Measurements from ENCODE around the gene SORBS2. TPM values are rescaled to one million over a fixed set of nuclear protein-coding genes. Genes with fewer than 3 reads are reported as not detected.

SORBS2 gene
- total RNA-seq, 1 experiment from 2014 or later: 8.4 TPM

GRCh38 chr4:185736882-185737281, 75.1 kb downstream of the SORBS2 start:
- Histone ChIP-seq H3K4me1 (ENCODE audit: control insufficient read depth, insufficient read depth, low read length) (no peaks in the 10 kb centered on the region), H3K36me3 (ENCODE audit: control insufficient read depth, insufficient read depth, low read length) (no peaks in the 10 kb centered on the region), H3K27me3 (ENCODE audit: control insufficient read depth, insufficient read depth, low read length) (no peaks in the 10 kb centered on the region), H3K4me3 (ENCODE audit: low read depth in 2 of 2, low read length in 2 of 2) (no peak overlapping the region), H3K27ac (ENCODE audit: low read length) (no peak overlapping the region), H3K9me3 (ENCODE audit: control insufficient read depth, insufficient read depth, low read depth, low read length) (no peaks in the 10 kb centered on the region)
- ATAC-seq (no peak), DNase-seq (ENCODE audit: low read depth, low spot score) (no peak)
- ChIA-PET CTCF (no interaction called here), POLR2A (no interaction called here)
- TF ChIP-seq CTCF (IDR thresholded peaks at IDR 0.05): no peak
- TF ChIP-seq POLR2AphosphoS5 (IDR thresholded peaks at IDR 0.05; ENCODE audit: low read depth, low read length): no peak
- TF ChIP-seq REST (IDR thresholded peaks at IDR 0.05; ENCODE audit: insufficient read depth in 1 of 2, low read depth in 2 of 2, low read length in 1 of 2): no peak
- TF ChIP-seq TCF7L2 (IDR thresholded peaks at IDR 0.05; ENCODE audit: low read depth, low read length): no peak
- TF ChIP-seq SIN3A (IDR thresholded peaks at IDR 0.05; ENCODE audit: borderline replicate concordance, insufficient read depth, low read depth, low read length): no peak
- in situ Hi-C loops (cut with HindIII; ENCODE audit: low pct_unique_long_range_greater_than_20kb, low sequenced_read_pairs): no loop called here
- no TSS peak for BruUV-seq (replicated peaks)
- intact Hi-C loops (cut with micrococcal nuclease; ENCODE audit: unreplicated experiment): no loop called here

GRCh38 chr4:185735866-185736400, 76.1 kb downstream of the SORBS2 start:
- no peak overlapping the region for H3K27ac ChIP-seq (ENCODE audit: low read length)
- TF ChIP-seq CTCF (IDR thresholded peaks at IDR 0.05): no peak
- no peak for TF ChIP-seq POLR2AphosphoS5 (IDR thresholded peaks at IDR 0.05; ENCODE audit: low read depth, low read length)
- TF ChIP-seq TCF7L2 (IDR thresholded peaks at IDR 0.05; ENCODE audit: low read depth, low read length): no peak
- TF ChIP-seq SIN3A (IDR thresholded peaks at IDR 0.05; ENCODE audit: borderline replicate concordance, insufficient read depth, low read depth, low read length): no peak
- no peak for TF ChIP-seq REST (IDR thresholded peaks at IDR 0.05; ENCODE audit: insufficient read depth in 1 of 2, low read depth in 2 of 2, low read length in 1 of 2)
- H3K36me3 ChIP-seq (ENCODE audit: control insufficient read depth, insufficient read depth, low read length): no peaks in the 10 kb centered on the region
- CTCF ChIA-PET: no interaction called here
- intact Hi-C loops (cut with micrococcal nuclease; ENCODE audit: unreplicated experiment): no loop called here
- ATAC-seq (no peak), DNase-seq (ENCODE audit: low read depth, low spot score) (no peak)
- no peaks in the 10 kb centered on the region for H3K9me3 ChIP-seq (ENCODE audit: control insufficient read depth, insufficient read depth, low read depth, low read length)
- no peaks in the 10 kb centered on the region for H3K27me3 ChIP-seq (ENCODE audit: control insufficient read depth, insufficient read depth, low read length)
- BruUV-seq (replicated peaks): no TSS peak
- H3K4me3 ChIP-seq (ENCODE audit: low read depth in 2 of 2, low read length in 2 of 2): no peak overlapping the region
- H3K4me1 ChIP-seq (ENCODE audit: control insufficient read depth, insufficient read depth, low read length): no peaks in the 10 kb centered on the region
- POLR2A ChIA-PET: no interaction called here
- in situ Hi-C loops (cut with HindIII; ENCODE audit: low pct_unique_long_range_greater_than_20kb, low sequenced_read_pairs): no loop called here
